H1 (cell line): Measurements from ENCODE around the gene RIPOR2.

ENCODE experiments used
- BRCA1 ChIP-seq: IDR thresholded peaks from 2 replicates; pipeline ENCODE4 v1.6.1; 2012; ENCODE audit warnings: low read depth, low read length, improper control_type of control experiment
- CEBPB ChIP-seq: IDR thresholded peaks from 2 replicates; pipeline ENCODE4 v1.6.1; 2012; ENCODE audit warnings: low read depth, low read length
- CHD2 ChIP-seq: IDR thresholded peaks from 2 replicates; pipeline ENCODE4 v1.6.1; 2012; ENCODE audit warnings: low read length, improper control_type of control experiment
- EGR1 ChIP-seq: IDR thresholded peaks from 2 replicates; pipeline ENCODE4 v1.6.1; 2011; ENCODE audit warnings: low read depth, low read length, borderline replicate concordance
- FOSL1 ChIP-seq: IDR thresholded peaks from 2 replicates; pipeline ENCODE4 v1.6.1; 2011; ENCODE audit warnings: mild to moderate bottlenecking, low read depth, low read length, moderate library complexity; ENCODE audit not compliant: insufficient read depth
- JUN ChIP-seq: IDR thresholded peaks from 2 replicates; pipeline ENCODE4 v1.6.1; 2011; ENCODE audit warnings: low read depth, mild to moderate bottlenecking, improper control_type of control experiment, low read length
- POLR2A ChIP-seq, 2 experiments: IDR thresholded peaks; 1 replicate in 1 of 2; 2 replicates in 1 of 2; pipeline ENCODE4 v1.6.1; 2011; ENCODE audit warnings: low read depth in 2 of 2, low read length in 2 of 2, mild to moderate bottlenecking in 2 of 2; ENCODE audit errors: control extremely low read depth in 1 of 2
- POLR2AphosphoS5 ChIP-seq: IDR thresholded peaks from 2 replicates; pipeline ENCODE4 v1.6.1; 2011; ENCODE audit warnings: low read depth, low read length
- SIN3A ChIP-seq, 2 experiments: IDR thresholded peaks in 1 of 2; conservative IDR thresholded peaks in 1 of 2; 2 replicates each; pipeline ENCODE4 v1.6.1; 2011 to 2012; ENCODE audit warnings: low read length in 2 of 2, improper control_type of control experiment in 1 of 2, low read depth in 1 of 2, mild to moderate bottlenecking in 1 of 2
- SUZ12 ChIP-seq: fragments of 200-600 bp; sonication (generic); IDR thresholded peaks from 2 replicates; pipeline ENCODE4 v1.6.1; 2012; ENCODE audit warnings: mild to moderate bottlenecking, inconsistent platforms, low read length, moderate library complexity, mixed read lengths
- TF ChIP-seq, protein P1 (sequence below), 3 experiments: IDR thresholded peaks; 1 replicate in 2 of 3; 2 replicates in 1 of 3; pipeline versions ENCODE4 v1.5.1 to v1.6.1; 2011; ENCODE audit warnings: low read length in 3 of 3, mild to moderate bottlenecking in 3 of 3, inconsistent platforms in 2 of 3, low read depth in 1 of 3, moderate library complexity in 1 of 3; ENCODE audit not compliant: insufficient read depth in 1 of 3; ENCODE audit errors: control extremely low read depth in 1 of 3

DNA sequence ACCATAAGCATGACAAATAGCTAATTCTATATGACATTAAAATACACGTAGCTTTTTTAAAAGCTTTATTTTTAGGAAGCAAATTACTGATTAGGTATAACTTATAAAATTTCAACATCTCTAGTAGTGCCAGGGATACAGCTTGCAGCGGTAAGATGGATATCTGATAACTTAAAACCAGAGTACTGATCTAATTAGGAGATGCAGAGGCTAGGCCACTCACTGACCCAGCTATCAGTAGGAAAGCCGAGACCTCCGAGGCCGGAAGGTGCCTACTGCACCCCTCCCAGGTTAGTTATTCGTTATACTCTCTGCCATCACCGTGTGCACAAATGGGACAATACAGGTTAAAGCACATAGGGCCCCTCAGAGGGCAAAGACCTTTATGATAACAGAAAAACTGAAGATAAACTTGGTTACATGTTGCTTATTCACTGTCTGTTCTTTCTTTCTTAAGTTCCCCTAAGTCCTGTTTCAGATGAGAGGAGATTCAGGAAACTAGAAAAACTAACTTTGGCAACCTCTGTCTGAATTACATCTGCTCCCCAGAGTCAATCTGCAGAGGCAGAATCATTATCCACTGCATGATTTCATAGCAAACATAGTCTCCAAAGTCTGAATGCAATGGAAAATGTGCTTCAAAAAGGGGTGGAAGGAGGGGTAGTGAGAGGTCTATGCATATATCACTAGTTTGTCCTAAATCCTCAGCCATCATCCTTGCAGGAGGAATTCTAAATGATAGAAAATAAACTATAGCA, 60.8 kb downstream of the RIPOR2 start:
- TF ChIP-seq SUZ12 (no peak), POLR2A (IDR thresholded peaks at IDR 0.05; ENCODE audit: control extremely low read depth in 1 of 2, low read depth in 2 of 2, low read length in 2 of 2) (no peak), BRCA1 (no peak), CEBPB (no peak), CHD2 (no peak), EGR1 (no peak), POLR2AphosphoS5 (no peak), FOSL1 (no peak), JUN (no peak), SIN3A (conservative IDR thresholded peaks at IDR 0.05 in 1 of 2, IDR thresholded peaks at IDR 0.05 in 1 of 2; ENCODE audit: low read depth in 1 of 2, low read length in 2 of 2) (no peak)
- TF ChIP-seq, protein P1, sequence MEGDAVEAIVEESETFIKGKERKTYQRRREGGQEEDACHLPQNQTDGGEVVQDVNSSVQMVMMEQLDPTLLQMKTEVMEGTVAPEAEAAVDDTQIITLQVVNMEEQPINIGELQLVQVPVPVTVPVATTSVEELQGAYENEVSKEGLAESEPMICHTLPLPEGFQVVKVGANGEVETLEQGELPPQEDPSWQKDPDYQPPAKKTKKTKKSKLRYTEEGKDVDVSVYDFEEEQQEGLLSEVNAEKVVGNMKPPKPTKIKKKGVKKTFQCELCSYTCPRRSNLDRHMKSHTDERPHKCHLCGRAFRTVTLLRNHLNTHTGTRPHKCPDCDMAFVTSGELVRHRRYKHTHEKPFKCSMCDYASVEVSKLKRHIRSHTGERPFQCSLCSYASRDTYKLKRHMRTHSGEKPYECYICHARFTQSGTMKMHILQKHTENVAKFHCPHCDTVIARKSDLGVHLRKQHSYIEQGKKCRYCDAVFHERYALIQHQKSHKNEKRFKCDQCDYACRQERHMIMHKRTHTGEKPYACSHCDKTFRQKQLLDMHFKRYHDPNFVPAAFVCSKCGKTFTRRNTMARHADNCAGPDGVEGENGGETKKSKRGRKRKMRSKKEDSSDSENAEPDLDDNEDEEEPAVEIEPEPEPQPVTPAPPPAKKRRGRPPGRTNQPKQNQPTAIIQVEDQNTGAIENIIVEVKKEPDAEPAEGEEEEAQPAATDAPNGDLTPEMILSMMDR (IDR thresholded peaks at IDR 0.05; ENCODE audit: control extremely low read depth in 1 of 3, insufficient read depth in 1 of 3, low read depth in 1 of 3, low read length in 3 of 3) = no peak
